ENCODE data around the gene SPIB. TPM values are rescaled to one million over a fixed set of nuclear protein-coding genes. Genes with fewer than 3 reads are reported as not detected.

SPIB gene
- total RNA-seq, 1 donor from 2014 or later: under 0.01 TPM

DNA sequence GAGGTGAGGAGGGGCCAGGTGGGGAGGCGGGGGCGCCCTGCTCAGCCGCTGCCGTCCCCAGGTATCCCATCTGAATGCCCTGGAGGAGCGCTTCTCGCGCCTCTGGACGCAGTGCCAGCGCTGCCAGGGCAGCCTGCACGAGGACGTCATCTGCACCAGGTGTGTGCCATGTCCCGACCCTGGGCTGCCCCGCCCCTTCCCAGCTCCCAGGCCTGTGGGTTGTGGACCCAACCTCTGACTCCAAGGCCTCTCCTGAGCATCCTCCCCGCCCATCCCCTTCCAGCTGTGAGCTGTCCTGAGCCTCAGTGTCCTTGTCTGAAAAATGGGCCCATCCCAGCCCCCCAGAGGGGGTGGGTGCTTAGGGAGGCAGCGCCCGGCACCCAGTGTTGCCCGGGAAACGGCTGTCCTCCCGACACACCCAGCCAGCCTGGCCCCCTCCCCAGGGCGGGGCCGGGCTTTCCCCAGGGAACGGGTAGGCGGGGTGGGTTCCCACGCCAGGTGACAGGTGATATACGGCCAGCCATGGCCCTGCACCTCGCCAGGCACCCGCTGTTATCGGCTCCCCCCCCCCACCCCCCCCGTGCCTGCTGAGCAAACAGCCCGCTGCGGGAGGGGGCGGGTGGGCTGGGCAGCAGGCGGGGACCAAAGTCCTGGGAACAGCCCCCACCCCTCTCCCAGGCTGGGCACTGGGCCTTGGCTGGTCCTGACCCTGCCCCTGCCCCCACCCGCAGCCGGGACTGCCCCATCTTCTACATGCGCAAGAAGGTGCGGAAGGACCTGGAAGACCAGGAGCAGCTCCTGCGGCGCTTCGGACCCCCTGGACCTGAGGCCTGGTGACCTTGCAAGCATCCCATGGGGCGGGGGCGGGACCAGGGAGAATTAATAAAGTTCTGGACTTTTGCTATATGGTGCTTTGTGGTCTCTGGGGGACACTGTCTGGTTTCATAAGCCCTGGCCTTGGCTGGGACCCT, 1.3 kb upstream of the SPIB start:
- no peak for DNase-seq (ENCODE audit: low spot score in 2 of 2)
- no peak for FAIRE-seq

DNA sequence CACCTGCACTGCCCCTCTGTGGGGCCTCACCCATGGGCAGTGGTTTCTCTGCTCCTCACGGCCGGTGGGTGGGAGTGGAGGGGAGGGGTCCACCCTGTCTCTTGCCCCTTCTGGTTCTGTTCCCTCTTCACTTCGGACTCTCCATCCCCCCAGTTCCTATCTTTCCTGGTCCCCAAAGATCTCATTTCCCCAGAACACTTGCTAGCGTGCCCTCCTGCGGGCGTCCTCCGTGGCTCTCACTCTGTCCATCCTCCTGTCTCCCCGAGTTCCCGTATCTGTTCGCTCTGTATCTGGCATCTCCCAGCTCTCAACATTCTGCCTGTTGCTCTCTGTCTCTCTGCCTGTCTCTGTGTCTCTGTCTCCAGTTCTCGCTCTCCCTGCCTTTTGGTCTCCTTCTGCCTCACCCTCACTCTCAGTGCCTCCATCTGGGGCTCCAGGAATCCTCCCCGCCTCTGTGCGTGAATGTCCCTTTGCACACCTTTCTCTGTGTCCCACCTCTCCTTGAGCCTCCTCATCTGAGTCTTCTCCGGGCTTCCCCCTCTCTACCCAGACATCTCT, 363 bp downstream of the SPIB start:
- FAIRE-seq: no peak
- no peak for DNase-seq (ENCODE audit: low spot score in 2 of 2)

DNA sequence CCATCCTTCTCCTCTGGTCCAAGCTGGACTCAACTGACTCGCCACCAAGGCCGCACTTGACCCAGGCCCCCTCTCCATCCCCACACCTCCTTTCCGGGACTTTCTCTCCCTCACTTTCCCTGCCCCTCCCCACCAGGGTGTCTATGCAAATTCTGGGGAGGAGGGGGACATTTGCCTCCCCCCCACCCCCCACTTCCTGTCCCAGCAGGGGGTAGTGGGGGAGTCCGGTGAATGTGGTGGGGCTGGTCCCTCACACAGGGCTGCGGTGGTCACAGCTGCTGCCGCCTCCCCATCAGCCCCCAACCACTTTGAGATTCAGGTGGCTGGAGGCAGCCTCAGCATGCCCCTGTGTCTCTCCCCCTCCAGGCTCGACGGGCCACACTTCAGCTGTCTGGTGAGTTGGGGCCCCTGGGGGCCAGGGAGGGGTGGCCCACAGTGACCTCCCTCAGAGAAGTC, 870 bp downstream of the SPIB start:
- DNase-seq (ENCODE audit: low spot score in 2 of 2) (no peak), FAIRE-seq (no peak)

DNA sequence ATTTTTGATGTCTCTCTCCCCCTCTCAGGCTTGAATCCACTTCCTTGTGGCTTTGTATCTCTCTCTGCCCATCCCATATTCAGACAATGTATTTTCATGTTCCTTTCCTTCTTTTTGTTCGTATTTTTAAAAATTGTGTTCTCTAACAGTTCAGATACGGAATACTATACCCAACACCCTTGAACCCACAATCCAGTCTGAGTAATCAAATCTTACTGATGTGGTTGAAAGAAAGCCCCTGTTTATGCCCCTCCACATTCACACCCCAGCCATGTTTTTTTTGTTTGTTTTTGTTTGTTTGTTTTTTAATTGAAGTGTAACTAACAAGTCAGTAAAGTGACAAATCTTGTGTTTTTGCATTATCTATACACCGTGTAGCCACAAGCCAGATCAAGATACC, 1.4 kb downstream of the SPIB start:
- FAIRE-seq: no peak
- DNase-seq (ENCODE audit: low spot score in 2 of 2): no peak

DNA sequence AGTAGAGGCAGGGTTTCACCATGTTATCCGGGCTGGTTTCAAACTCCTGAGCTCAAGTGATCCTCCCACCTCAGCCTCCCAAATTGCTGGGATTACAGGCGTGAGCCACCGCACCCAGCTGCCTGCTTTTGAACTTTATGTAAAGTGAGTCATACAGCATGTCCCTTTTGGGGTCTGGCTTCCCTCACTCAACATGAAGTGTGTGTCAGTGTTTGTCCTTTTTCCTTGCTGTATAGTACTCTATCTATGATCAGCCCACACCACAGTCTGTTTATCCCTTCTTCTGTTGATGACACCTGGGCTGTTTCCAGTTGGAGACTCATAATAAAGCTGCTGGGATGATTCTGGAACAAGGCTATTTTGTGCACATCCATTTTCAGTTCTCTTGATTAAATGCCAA, 2.1 kb downstream of the SPIB start:
- FAIRE-seq (no peak), DNase-seq (ENCODE audit: low spot score in 2 of 2) (no peak)

DNA sequence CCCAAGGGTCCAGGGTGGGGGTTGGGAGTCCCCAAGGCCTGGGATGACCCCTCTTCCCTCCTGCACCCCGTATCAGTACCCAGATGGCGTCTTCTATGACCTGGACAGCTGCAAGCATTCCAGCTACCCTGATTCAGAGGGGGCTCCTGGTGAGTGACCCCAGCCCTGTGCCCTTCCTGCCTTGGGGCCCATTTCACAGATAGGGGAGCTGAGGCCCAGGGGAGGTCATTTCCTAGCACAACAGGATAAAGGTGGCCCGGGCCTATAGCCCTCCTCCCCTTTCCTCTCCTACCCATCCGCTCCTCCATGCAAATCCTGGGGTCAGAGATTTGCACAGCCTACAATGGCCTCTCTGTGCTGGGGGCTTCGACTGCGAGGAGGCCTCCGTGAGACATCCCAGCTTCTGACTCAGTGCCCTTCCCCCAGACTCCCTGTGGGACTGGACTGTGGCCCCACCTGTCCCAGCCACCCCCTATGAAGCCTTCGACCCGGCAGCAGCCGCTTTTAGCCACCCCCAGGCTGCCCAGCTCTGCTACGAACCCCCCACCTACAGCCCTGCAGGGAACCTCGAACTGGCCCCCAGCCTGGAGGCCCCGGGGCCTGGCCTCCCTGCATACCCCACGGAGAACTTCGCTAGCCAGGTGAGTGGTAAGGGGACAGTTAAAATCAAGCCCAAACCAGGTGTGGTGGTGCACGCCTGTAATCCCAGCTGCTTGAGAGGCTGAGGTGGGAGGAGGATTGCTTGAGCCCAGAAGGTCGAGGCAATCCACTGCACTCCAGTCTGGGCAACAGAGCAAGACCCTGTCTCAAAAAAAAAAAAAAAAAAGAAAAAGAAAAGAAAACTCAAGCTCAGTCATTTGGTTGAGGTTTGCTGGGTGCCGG, 3.9 kb downstream of the SPIB start:
- FAIRE-seq (no peak), DNase-seq (ENCODE audit: low spot score in 2 of 2) (no peak)

DNA sequence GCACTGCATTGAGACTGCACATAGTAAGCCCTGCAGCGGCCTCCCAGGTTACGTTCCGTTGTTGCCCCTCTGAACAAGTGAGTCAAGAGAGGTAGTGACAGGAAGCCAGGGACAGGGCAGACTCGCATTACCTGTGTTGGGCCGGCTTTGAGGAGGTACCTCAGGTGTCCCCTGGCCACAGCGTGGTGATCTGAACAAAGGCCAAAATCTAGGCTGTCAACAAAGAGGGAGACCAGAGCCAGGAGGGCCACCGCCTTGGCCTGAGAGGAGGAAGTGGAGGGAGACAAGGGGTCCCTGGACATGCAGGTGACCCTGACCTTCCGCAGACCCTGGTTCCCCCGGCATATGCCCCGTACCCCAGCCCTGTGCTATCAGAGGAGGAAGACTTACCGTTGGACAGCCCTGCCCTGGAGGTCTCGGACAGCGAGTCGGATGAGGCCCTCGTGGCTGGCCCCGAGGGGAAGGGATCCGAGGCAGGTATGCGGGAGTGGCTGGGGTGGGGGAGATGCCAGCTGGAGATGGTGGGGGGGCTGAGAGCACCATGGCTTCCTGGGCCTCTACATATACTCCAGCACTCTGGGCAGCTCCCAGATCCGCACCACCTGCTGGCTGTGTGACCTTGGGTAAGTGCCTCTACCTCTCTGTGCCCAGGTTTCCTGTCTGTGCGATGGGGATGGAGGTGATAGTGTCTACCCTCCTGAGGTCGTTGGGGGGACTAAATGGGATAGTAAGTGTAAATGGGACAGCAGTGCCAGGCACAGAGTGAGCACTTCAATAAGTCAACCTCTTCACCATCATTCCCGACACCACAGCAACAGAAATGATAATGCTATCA, 4.8 kb downstream of the SPIB start:
- DNase-seq (ENCODE audit: low spot score in 2 of 2) (no peak), FAIRE-seq (no peak)

DNA sequence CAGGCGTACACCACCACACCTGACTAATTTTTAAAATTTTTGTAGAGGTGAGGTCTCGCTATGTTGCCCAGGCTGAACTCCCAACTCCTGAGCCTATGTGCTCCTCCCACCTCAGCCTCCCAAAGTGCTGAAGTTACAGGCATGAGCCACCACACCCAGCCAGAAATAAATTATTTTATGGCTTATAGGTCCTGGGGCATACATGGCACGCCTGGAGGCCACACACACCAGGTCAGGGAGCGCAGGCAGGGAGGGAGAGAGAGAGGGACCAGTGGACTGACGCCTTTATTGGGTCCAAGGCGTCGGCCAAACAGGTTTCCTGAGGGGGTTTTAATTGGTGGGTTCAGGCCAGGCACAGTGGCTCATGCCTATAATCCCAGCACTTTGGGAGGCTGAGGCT, 6.8 kb downstream of the SPIB start:
- FAIRE-seq (no peak), DNase-seq (ENCODE audit: low spot score in 2 of 2) (no peak)

DNA sequence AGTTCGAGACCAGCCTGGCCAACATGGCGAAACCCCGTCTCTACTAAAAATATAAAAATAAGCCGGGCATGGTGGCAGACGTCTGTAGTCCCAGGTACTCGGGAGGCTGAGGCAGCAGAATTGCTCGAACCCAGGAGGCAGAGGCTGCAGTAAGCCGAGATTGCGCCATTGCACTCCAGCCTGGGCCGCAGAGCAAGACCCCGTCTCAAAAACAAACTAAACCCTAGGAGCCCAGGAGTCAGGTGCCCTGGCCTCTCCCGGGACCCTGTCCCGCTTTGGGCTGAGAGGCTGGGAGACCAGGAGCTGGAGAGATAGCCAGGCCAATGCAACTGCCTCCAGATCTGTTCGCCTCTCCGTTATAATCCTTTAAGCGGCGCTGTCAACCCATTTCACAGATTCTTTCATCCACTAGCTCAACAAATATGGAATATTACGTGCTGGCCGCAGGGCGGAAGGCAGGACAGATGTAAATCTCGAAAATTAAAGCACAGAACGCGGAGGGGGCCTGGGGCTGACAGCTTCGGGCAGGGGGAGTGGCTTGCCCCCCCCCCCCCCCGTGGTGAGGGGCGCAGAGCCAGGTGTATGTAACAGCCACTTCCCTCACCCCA, 8.7 kb downstream of the SPIB start:
- DNase-seq (ENCODE audit: low spot score in 2 of 2) (no peak), FAIRE-seq (no peak)

DNA sequence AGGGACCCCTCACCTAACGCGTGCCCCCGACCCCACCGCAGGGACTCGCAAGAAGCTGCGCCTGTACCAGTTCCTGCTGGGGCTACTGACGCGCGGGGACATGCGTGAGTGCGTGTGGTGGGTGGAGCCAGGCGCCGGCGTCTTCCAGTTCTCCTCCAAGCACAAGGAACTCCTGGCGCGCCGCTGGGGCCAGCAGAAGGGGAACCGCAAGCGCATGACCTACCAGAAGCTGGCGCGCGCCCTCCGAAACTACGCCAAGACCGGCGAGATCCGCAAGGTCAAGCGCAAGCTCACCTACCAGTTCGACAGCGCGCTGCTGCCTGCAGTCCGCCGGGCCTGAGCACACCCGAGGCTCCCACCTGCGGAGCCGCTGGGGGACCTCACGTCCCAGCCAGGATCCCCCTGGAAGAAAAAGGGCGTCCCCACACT, 9.3 kb downstream of the SPIB start:
- DNase-seq (ENCODE audit: low spot score in 2 of 2): peak; percentile 49 to 80
- no peak for FAIRE-seq

DNA sequence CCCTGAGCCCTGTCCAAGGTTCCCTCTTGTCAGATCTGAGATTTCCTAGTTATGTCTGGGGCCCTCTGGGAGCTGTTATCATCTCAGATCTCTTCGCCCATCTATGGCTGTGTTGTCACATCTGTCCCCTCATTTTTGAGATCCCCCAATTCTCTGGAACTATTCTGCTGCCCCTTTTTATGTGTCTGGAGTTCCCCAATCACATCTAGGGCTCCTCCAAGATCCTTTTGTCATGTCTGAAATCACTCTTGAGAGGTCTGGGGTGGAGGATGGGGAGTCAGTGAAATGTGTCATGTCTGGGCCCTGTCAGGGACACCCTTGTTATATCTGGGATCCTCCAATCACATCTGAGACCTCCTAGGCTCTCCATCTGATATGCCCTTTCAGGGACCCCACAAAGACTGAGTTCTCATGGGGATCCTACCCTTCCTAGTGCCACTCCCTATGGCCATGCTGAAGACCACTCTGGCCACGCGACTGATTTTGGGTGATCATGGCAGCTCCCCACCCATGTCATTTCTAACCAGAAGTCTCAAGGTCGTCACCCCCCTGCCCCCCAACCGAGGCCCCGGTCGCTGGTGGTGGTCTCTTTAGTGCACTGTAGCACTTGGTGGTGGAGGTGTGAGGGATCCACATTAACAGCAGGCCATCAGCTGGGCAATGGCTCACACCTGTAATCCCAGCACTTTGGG, 10.2 kb downstream of the SPIB start:
- FAIRE-seq: no peak
- DNase-seq (ENCODE audit: low spot score in 2 of 2): no peak

DNA sequence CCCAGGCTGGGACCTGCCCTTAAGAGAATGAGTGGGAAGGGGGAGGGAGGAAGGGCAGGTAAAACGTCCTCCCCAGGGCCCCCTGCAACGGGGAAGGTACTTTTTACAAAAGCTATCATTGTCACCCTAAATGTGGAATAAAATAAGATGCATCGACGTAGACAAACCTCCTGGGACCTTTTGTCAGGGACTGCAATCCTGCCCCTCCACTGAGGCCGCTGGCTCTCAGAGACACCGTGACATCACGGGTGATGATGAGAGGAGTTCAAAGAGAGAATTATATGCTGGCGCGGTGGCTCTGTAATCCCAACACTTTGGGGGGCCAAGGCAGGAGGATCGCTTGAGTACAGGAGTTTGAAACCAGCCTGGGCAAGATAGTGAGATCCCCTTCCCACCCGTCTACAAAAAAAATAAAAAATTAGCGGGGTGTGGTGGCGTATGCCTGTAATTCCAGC, 12.2 kb downstream of the SPIB start:
- DNase-seq (ENCODE audit: low spot score in 2 of 2) (no peak), FAIRE-seq (no peak)

DNA sequence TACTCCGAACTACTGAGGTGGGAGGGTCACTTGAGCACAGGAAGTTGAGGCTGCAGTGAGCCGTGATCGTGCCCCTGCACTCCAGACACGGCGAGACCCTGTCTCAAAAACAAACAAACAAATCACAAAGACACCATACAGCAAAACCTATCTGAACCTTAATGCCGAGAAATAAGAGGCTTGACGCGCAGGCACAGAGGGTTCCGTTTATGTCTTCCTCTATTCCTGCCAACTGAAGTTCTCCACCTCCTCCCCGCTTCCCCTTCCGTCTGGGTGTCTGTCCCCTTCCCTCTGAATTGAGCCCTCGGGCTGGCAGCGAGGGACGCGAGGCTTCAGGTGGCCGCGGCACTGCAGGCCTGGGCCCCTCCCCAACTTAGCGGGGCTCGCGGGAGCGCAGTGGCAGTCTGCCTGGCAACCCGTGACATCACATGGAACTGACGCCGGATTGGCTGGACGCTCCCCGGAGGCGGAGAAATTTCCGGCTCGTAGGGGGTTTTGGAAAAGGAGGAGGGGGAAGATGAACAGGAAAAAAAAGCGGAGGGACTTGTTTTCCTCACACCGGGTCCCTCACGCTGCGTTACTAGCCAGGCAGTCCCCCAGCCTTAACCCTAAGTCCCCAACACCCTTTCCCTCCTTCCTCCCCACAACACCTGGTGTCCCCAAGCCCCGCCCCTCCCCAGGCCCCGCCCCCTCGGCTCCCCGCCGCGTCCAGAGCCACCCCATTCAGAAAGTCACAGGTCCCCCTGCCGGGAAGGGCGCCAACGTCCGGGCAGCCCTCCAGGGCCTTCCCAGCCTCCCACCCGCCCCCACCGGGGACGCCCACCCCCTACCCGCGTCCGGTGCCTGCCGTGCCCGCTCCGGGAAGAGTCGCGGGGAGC, 12.8 kb downstream of the SPIB start:
- FAIRE-seq (no peak), DNase-seq (ENCODE audit: low spot score in 2 of 2) (peak; percentile 88 to 93)

DNA sequence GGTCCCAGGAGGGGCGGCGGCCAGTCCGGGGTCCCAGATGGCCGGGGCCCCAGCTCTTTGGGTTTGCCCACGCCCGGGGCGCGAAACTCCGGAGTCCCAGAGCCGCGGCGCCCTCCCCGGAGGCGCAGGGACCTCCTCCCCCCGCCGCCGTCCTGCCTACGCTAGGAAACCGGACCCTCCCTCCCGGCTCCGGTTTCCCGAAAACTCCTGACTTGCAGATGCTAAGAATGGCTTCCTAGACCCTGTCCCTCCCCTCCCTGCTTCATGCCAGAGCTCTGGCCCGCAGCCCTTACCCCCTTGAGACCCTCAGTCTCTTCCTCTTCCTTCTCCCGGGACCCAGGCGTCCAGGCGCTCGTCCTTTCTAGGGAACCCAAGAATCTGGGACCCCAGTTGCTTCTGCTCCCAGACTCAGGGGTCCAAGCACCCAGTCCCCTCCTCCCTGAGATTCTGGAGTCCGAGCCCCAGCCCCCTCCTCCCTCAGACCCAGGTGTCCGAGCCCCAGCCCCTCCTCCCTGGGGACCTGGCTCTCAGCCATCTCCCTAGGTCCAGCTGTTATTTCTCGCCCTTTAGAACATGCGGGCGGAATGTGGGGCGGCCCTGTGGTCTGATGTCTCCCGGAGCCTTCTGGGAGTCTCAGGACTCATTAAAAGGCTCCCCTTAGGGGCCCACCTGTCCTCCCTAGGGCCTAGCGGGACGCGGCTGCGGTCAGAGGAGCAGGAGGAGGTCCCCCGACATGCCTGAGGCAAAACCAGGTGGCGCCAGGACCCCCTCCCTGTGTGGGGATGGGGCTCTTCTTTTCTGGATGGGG, 13.7 kb downstream of the SPIB start, which contains the start of gene MYBPC2:
MYBPC2 (plus strand) TSS at position 672 of the 808 bp plus-strand sequence; CDS start at position 734, 62 bp downstream.
- DNase-seq (ENCODE audit: low spot score in 2 of 2) (no peak), FAIRE-seq (no peak)

DNA sequence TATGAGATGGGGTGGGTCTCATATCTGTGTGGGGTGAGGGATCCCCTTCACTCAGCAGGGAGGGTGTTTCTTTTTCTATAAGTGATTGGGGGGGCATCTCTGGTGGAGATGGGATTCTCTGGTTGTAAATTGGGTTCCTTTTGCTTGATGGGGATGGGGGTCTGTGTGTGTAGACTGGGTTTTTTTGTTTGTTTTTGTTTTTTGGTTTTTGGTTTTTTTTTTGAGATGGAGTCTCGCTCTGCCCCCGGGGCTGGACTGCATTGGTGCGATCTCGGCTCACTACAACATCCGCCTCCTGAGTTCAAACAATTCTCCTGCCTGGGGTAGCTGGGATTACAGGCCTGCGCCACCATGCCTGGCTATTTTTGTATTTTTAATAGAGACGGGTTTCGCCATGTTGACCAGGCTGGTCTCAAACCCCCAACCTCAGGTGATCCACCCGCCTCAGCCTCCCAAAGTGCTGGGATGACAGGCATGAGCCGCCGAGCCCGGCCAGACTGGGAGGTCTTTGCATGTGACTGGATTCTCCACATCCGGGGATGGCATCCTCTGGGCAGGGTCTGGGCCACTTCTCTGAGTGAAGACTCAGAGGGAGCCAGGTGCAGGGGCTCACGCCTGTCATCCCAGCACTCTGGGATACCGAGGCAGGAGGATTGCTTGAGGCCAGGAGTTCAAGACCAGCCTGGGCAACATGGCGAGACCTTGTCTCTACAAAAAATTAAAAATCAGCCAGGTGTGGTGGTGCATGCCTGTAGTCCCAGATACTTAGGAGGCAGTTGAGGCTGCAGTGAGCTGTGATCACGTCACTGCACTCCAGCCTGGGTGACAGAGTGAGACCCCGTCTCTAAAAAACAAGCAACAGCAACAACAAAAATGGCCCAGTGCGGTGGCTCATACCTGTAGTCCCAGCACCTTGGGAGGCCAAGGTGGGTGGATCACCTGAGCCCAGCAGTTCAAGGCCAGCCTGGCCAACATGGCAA, 14.8 kb downstream of the SPIB start:
- FAIRE-seq (no peak), DNase-seq (ENCODE audit: low spot score in 2 of 2) (no peak)

DNA sequence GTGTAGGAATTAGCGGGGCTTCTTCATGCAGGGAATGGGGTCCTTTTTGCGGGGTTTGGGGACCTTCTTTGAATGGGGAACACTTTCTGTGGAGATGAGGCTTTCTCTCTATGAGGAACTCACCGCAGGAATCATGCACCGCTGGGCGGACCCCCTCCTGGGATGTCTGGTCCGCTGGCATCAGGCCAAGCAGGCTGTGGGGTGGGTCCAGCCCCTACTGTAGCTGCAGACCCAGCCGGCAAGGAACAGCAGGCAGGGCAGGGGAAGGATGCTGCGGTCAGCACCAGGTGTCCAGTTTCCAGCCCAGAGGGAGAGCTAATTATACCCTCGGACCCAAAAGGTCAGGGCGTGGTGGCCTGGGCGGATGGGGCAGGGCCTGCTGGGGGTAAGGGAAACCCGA, 15.8 kb downstream of the SPIB start:
- no peak for FAIRE-seq
- no peak for DNase-seq (ENCODE audit: low spot score in 2 of 2)

Data from frontal cortex (tissue), 4 donors.